GM19240 (cell line): Measurements from ENCODE around the gene CBX2.

ENCODE experiments used
- DNase-seq: peaks from one replicate; pipeline ENCODE4 v3.0.0; 2011; ENCODE audit warnings: low spot score; ENCODE audit not compliant: insufficient read length

CBX2 gene

DNA sequence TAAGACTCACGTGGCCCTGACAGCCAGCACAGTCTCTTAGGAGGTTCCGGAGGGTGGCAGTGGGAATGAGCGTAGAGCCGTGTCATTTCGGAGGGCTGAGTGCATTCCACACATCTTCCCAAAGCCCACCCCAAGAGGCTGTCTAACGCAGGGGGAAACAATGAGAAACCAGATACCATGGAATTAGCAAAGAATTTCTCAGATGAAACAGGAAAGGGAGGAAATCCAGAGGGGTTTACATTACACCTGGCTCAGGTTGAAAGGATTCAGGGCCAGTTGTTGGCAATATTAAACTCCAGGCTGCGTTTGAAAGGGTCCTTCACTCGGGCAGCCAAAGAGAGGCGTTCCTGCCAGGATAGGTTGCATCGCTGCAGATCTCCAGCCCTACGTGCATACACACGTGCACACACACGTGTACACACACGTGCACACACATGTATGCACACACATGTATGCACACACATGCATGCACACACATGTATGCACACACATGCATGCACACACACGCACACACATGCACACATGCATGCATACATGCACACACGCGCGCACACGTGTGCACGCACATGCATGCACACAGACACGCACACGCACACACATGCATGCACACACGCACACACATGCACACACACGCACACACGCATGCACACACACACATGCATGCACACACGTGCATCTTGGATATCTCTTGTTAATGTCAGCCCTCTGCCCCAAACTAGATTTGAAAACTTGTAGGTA, 49.1 kb downstream of the CBX2 start:
- DNase-seq, result no peak

DNA sequence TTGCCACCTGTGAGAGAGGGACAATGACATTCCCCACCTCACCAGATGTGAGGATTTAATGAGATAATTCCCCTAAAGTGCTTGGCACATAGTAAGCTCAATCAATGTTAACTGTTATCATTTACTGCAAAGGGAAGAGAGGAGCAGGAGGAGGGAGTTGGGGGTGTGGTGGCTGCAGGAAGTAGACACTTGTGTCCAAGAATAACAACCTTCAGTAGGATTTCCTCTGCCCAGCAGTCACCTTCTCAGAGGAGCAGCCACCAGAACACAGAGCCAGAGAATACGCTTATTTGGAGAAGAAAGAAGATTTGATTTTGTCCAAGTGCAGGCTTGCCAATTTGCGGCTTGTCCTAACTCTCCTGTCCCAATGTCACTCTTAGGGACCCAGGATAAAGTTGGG, 51.1 kb downstream of the CBX2 start:
- DNase-seq, result no peak

DNA sequence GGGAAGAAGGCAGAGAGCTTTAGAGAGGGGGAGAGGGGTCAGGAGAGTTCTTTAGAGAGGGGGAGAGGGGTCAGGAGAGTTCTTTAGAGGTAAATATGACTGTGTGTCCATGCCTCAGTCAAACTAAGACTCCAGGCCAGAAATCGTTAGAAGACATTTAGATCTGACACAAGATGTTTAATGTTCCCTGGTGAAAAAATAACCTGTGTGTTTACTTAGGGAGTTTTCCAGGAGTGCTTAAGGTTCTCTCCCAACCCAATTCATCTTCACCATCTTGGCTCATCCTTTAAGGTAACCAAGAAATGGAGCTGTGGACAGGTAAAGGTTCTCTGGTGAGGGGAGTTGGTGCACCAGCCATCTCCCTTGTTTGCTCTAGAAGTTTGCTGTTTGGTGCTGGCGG, 51.5 kb downstream of the CBX2 start:
- DNase-seq, result no peak

DNA sequence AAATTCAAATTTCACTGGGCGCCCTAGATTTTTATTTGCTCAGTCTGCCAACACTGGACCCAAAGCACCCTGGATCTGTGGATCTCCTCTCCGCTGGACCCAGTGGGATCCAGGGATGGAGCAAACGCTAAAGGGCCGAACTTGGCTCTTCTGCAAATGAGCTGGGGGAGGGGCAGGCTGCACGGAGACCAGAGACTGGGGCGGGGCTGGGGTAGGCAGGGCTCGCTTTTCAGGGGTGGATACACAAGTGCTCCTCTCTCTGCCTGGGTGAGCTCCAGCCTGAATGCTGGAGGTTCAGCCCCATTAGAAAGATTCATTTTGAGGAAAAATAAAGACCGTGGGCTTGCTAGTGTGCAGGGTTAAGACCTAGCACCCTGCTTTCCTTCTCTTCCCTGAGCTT, 52.4 kb downstream of the CBX2 start:
- no peak for DNase-seq

DNA sequence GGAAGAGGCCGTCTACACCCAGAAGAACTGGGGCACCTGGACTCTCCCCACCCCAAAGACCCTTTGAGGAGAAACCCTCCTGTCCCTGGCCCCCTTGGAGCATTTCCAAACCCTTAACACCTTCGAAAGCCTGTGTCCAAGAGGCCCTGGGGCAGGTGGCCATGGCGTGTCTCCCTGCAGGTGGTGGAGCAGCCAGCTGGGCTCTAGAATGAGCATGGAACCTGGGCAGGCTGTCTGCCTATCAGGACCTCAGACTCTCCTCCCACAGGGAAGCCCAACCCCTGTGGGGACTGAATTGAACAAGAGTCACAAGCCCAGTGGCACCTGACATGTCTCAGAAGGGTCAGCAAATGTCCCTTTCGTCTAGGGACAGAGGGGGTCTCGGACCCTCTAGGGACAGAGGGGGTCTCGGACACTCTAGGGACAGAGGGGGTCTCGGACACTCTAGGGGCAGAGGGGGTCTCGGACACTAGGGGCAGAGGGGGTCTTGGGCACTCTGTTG, 52.9 kb downstream of the CBX2 start:
- no peak for DNase-seq

DNA sequence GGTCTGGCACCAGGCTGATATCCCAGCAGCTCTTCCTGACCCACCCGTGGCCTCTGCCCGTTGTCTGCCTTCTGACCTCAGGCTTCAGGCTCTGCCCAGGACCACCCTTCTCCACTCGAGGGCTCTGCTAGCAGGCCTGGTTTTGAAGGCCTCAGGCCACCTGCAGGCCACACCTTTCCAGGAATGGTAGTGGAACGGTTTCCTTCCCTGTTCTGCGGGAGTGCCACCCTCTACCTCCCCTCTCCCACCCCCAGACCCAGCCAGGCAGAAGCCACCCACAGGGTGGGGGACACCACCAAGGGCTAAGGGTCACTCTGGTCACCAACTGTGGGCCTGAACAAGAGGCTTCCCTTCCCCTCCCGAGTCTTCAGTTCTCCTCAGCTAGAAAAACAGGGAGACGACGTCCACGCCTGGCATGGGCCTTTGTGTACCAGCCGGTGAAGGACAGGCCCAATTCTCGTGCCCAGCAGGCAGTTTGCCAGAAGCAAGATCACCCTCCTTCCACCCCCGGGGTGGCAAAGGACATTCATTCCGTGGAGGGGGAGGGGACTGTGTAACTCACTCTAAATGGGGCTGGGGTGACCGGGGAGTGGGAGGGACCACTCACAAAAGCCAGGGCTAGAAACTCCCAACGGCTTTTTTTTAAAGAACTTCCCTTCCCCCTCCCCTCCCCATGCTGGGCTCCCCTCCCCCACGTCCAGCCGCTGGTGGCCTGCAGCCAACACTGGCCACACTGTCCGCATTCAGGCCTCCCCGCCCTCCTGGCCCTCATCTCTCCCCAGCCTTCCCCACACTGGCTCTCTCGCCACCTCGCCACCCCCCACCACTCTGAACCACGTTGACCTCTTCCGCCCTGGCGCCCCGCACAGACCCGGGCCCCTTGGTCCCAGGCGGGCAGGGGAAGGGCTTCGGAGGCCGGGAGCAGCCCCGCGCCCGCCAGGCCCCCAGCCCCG, 53.6 kb downstream of the CBX2 start:
- no peak for DNase-seq

DNA sequence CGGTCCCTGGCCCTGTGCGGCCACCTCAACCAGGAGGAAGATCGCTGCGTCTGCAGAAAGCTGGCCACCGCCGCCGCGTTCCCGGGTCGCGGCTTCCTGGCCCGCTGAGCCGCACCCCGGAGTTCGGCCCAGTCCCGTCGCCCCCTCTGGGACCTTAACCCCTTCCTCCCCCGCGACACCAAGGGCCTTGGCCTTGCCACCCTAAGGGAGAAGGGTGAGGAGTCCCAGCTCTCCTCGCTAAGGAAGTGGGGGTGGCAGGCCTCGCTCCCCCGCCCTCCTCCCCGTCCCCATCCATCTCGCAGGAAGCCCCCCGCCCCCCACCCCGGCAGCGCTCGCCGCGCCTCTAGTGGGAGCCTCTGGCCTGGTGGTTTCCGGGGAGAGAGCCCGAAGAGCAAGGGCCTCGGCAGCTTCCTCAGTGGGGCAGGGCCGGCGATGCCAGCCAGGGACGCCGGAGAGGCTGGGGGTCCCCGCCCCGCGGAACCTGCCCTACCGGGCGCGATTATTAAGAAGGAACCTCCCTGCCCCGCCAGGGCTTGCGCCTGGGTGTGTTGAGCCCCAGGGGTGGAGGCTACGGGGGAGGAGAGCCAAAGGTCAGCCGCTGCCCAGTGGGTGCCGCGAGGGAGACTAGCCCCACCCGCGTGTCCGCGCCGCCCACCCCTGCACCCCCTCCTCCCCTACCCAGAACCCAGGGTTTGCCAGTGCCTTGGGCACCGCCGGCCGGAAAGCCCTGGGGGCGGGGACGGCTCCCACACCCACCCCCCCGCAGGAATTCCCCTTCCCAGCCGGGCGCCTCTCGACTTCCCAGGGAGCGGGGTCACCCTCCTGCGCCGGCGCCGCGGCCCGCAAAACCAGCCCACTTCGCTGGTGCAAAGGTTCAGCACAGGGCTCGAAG, 54.5 kb downstream of the CBX2 start:
- DNase-seq, result no peak

DNA sequence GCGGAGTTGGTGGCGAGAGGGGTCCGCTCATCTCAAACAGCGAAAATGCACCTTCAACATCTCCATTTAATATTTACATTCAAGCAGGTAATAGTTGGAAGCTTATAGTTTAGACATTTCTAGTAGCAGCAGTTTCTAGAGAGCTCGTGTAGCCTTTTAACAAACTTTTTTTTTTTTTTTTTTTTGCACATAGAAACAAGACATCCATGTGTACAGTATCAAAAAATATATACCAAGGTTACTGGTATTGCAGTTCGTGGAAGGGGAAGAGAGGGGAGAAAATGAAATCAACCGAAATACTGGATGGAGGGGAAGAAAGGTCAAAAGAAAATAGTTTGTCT, 55.1 kb downstream of the CBX2 start:
- no peak for DNase-seq

DNA sequence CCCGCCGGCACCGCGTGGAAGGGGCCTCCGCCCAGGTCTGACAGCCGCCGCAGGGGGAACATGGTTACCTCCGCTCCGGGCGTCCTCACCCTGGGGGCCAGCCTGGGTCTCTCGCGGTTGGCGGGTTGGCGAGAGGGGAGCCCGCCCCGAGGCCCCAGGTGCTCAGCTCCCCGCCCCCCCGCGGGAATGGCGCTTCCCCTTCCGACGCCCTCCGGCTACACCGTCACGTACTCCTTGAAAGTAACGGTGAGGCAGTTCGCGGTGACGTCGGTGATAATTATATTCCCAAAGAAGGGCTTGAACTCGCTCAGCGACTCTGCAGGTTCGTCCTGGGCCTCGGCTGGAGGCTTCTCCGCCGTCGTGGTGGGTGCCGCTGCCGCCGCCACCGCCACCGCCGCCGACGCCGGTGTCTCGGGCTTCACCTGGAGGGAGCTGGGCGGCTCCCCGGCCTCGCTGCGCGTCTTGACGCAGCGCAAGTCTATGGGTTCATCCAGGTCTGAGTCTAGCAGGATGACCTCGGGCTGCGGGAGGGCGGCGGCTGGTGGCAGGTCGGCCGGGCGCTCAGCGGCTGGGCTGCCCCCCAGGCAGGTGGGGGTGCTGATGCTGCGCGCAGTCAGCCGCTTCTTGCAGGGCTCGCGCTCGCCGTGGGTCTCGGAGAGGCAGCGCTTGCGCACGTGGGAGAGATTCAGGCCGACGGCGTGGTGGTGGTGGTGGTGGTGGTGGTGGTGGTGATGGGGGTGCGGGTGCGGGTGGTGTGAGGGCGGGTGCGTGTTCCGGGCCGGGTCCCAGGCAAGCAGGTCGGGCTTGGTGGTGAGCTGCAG, 56.0 kb downstream of the CBX2 start:
- DNase-seq, result no peak

DNA sequence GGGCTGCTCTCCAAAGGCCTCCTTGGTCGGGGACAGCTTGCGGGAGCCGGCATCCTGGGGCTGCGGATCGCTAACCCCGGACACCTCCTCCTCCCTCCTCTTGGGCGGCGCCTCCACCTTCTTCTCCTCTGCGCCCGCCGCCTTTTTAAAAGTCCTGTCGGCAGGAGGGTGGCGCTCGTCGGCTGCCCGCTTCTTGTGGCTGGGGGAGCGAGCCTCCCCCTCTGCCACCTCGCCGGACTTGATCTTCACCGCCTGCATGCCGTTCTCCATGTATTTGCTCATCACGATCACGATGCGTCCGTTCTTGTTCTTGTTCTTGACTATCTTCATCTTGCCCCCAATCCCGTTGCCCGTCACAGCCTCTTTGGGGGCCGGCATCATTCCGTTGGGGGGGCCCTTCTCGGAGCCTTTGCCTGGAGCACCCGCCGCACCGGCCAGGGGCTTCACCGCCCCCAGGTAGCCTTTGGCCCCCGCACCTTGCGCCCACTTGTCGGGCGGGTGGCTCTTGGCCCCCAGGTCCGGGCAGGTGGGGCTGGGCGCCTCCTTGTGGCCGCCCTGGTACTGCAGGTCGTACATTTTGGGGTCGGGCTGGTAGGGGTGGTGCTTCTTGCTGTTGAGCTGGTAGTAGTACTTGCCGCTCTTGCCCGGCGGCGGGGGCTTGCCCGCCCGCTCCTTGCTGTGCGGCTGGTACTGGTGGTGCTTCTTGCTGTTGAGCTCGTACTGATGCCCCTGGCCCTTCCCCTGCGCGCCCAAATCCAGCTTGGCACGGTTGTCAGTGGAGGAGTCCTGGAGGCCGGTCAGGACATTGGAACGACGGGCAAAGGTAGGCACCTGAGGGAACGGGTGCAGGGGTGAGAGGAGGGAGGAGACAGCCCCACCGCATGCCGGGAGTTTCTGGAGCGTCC, 56.9 kb downstream of the CBX2 start:
- DNase-seq, result no peak

DNA sequence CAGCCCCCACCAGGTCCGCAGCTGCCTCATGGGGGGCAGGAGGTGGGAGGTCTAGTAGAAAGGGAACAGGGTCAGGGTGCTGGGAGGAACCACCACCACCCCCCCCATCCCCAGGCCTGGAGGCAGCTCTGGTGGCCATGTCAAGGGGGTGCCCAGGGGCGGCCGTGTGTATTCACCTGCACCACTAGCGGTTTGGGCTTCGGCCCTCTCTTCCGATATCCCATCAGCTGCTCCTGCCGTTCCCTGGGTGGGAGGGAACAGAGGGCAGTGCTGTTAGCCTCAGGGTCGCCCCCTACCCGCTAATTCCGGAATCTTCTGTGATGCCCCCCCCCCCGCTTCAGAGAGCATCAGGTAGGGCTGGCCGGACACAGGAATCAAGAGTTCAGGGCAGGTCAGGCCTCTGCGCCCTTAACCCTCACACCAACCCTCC, 57.5 kb downstream of the CBX2 start:
- DNase-seq, result no peak

DNA sequence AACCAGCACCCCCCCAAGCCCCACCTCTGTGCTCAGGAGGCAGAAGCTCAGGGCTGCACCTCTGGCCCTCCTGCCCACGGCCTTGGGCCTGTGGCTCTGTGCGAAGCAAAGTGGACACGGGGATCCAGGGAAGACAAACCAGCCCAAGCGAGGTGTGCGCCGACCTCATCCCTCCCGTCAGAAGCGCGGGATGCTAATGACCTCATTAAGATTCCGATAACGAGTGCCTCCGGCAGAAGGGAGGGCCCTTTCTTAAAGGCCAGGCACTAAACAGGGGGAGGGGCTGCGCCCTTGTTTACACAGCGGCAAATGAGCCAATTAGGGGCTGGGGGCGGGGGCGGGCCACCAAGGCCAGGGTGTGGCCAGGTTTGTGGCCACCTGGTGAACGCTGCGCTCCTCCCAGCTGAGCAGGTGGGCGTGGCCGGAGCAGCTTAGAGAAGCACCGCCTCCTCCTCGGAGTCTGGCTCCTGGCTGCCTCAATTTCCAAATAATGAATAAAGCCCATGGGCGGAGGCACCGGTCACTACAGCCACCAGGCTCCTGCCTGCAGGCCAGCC, 58.1 kb downstream of the CBX2 start:
- no peak for DNase-seq

DNA sequence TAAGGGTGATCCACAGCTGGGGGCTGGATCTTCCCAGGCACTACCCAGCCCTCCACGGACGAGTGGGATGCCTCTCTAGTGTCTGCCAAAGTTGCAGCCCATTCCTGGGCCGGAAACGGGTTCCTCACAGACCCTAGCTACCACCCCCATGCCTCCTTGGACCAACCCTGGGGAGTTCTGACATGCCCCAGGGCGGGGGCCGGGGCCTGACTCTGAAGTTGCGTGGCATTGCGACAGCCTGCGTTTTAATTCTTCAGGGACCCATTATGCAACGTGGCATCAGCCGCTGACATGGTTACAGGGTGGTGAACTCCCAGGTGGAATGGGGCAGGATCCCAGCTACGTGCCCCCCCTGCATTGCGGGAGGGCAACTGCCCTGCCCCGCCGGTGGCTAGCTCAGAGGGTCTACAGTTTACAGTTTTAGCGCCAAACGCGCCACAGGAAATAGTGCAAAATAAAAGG, 58.6 kb downstream of the CBX2 start:
- DNase-seq, result no peak

DNA sequence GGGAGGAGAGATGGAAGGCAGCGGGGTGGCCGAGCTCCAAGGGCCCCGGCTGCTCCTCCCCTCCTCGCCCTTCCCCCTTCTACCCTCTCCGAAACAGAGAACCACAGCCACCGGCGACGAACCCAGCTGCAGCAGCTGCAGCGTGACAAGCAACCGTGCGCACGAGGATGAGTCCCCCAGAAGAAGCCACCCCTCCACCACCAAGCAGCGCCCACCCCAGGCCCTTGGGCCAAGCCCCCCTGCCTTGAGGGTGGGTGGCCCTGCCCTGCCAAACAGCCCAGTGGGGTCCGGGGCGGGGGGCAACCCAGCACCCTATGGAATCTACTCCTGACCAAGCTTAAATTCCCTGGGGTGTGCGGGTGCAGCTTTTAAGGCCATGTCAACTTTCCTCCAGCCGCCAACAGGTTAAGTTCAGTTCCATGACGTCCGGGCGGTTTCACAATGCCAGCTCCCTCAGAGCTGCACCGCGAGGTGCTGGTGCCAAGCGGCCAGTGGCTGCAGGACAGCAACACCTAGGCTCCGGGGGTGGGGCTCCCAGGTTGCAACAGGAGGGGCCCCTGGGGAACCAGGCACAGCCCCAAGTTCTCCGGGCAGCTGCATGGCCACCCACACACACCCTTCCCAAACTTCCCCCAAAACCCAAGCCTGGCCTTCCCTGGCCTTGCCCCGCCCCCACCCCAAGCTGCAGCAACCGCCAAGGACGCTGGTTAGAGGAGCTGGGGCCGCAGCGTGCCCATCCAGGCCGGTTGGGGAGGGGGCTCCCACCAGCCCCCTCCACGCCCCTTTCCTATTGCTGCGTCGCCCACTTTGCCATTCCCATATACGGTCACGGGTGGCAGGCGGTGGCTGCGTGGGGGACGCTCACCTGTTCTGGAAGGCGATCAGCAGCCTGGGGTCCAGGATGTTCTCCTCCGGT, 59.3 kb downstream of the CBX2 start:
- DNase-seq, result peak; percentile 80
